Left ventricle myocardium inferior (tissue), 1 donor: Measurements from ENCODE around the gene RAP2C. TPM values are rescaled to one million over a fixed set of nuclear protein-coding genes. Genes with fewer than 3 reads are reported as not detected.

Source experiments
- DNase-seq: peaks from one replicate; pipeline ENCODE4 v3.0.0-alpha.2; 2020
- H3K27ac ChIP-seq: fragments of 200-600 bp; replicated peaks from 2 replicates; pipeline ENCODE4 v1.8.0; 2021
- H3K27me3 ChIP-seq: fragments of 200-600 bp; 2 replicates; pipeline ENCODE4 v1.8.0; 2021; ENCODE audit warnings: low read depth
- H3K36me3 ChIP-seq: fragments of 200-600 bp; 2 replicates; pipeline ENCODE4 v1.8.0; 2021
- H3K4me1 ChIP-seq: fragments of 200-600 bp; 2 replicates; pipeline ENCODE4 v1.8.0; 2021
- H3K4me3 ChIP-seq: fragments of 200-600 bp; 2 replicates; pipeline ENCODE4 v1.8.0; 2021; ENCODE audit warnings: mild to moderate bottlenecking, moderate library complexity
- H3K9me3 ChIP-seq: fragments of 200-600 bp; replicated peaks from 2 replicates; pipeline ENCODE4 v1.8.0; 2021
- intact Hi-C: fragments of 100-400 bp; cut with micrococcal nuclease; formaldehyde crosslinking; loops from one replicate; pipeline ENCODE4 v1.11.0; 2022
- total RNA-seq: library from RNA; stranded (reverse); fragmentation: NEBNext Ultra II Directional; extraction: Animal tissue kit (Norgen Biotek cat#: 25700); gene quantifications from one replicate; pipeline ENCODE4 v1.2.1, GENCODE V29; 2021
- TF ChIP-seq, protein P1 (sequence below): fragments of 200-600 bp; IDR thresholded peaks from 2 replicates; pipeline ENCODE4 v1.8.0; 2021; ENCODE audit warnings: antibody characterized with exemption, mild to moderate bottlenecking, borderline replicate concordance
- donor health status: DM: no; HTN: yes; CAD: no; lungs with severe emphysema.

Gene RAP2C
- total RNA-seq, 1 donor from 2014 or later = 15.3 TPM

DNA sequence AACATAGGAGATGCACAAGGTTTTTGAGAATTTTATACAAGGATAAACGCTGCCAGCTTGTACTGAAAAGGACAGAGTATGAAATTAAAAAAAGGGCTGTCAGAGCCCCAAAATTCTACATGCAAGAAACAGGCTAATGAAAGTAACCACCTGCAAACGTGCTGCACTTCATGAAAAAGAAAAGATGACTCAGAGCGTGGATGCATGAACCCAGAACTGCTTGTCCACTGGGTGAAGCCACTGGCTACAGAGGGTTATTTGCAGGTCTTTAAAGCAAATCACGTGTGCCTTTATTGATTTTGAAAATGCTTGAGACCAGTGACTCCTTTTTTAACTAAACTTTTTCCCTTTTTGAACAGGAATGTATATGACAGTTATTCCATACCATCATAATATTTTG is 66.1 kb downstream of the RAP2C start:
- DNase-seq = no peak
- TF ChIP-seq, protein P1, sequence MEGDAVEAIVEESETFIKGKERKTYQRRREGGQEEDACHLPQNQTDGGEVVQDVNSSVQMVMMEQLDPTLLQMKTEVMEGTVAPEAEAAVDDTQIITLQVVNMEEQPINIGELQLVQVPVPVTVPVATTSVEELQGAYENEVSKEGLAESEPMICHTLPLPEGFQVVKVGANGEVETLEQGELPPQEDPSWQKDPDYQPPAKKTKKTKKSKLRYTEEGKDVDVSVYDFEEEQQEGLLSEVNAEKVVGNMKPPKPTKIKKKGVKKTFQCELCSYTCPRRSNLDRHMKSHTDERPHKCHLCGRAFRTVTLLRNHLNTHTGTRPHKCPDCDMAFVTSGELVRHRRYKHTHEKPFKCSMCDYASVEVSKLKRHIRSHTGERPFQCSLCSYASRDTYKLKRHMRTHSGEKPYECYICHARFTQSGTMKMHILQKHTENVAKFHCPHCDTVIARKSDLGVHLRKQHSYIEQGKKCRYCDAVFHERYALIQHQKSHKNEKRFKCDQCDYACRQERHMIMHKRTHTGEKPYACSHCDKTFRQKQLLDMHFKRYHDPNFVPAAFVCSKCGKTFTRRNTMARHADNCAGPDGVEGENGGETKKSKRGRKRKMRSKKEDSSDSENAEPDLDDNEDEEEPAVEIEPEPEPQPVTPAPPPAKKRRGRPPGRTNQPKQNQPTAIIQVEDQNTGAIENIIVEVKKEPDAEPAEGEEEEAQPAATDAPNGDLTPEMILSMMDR = no peak
- Histone ChIP-seq H3K27me3 (no peaks in the 10 kb centered on the region), H3K36me3 (no peaks in the 10 kb centered on the region), H3K4me1 (no peaks in the 10 kb centered on the region), H3K27ac (no peak overlapping the region), H3K9me3 (no peaks in the 10 kb centered on the region), H3K4me3 (no peak overlapping the region)
- intact Hi-C loops = no loop called here

Other genes with a start within 250 kb of the RAP2C start
- 0.80 TPM for gene STK26, start 196.1 kb downstream of the RAP2C start, total RNA-seq
- gene FRMD7, start 91.4 kb downstream of the RAP2C start, total RNA-seq = 0.14 TPM